ENCODE data around the gene PPP1R12C.

Gene PPP1R12C

GRCh38 chr19:55050749-55051532, 66.5 kb downstream of the PPP1R12C start:
- H3K4me3 ChIP-seq (ENCODE audit: low read depth, low read length), result no peak overlapping the region
- no peak for DNase-seq (ENCODE audit: low read depth, low spot score)
- in situ Hi-C loops (cut with HindIII; ENCODE audit: low sequenced_read_pairs), result no loop called here
- no peak for TF ChIP-seq CTCF (IDR thresholded peaks at IDR 0.05; ENCODE audit: low read depth, low read length)

- DNase-seq (ENCODE audit: low read depth, low spot score), result no peak
- no peak for TF ChIP-seq CTCF (IDR thresholded peaks at IDR 0.05; ENCODE audit: low read depth, low read length)
- H3K4me3 ChIP-seq (ENCODE audit: low read depth, low read length), result no peak overlapping the region
- in situ Hi-C loops (cut with HindIII; ENCODE audit: low sequenced_read_pairs), result no loop called here
Measured at GRCh38 chr19:55048446-55048845, 69.0 kb downstream of the PPP1R12C start.

- DNase-seq (ENCODE audit: low read depth, low spot score), result no peak
- no peak overlapping the region for H3K4me3 ChIP-seq (ENCODE audit: low read depth, low read length)
- TF ChIP-seq CTCF (IDR thresholded peaks at IDR 0.05; ENCODE audit: low read depth, low read length), result no peak
- in situ Hi-C loops (cut with HindIII; ENCODE audit: low sequenced_read_pairs), result no loop called here
Measured at GRCh38 chr19:55047951-55048350, 69.5 kb downstream of the PPP1R12C start.

GRCh38 chr19:55046975-55047622, 70.3 kb downstream of the PPP1R12C start:
- no peak for TF ChIP-seq CTCF (IDR thresholded peaks at IDR 0.05; ENCODE audit: low read depth, low read length)
- no peak overlapping the region for H3K4me3 ChIP-seq (ENCODE audit: low read depth, low read length)
- in situ Hi-C loops (cut with HindIII; ENCODE audit: low sequenced_read_pairs), result no loop called here

GRCh38 chr19:55044771-55045716, 72.4 kb downstream of the PPP1R12C start:
- TF ChIP-seq CTCF (IDR thresholded peaks at IDR 0.05; ENCODE audit: low read depth, low read length), result no peak
- H3K4me3 ChIP-seq (ENCODE audit: low read depth, low read length), result no peak overlapping the region
- no peak for DNase-seq (ENCODE audit: low read depth, low spot score)
- in situ Hi-C loops (cut with HindIII; ENCODE audit: low sequenced_read_pairs), result no loop called here

More at GRCh38 chr19:55046975-55047622, 70.3 kb downstream of the PPP1R12C start:
- no peak for DNase-seq (ENCODE audit: low read depth, low spot score)

- no peak for TF ChIP-seq CTCF (IDR thresholded peaks at IDR 0.05; ENCODE audit: low read depth, low read length)
- no peak overlapping the region for H3K4me3 ChIP-seq (ENCODE audit: low read depth, low read length)
- in situ Hi-C loops (cut with HindIII; ENCODE audit: low sequenced_read_pairs), result no loop called here
- DNase-seq (ENCODE audit: low read depth, low spot score), result no peak
Measured at GRCh38 chr19:55044286-55044685, 73.2 kb downstream of the PPP1R12C start.

All from astrocyte of the spinal cord (primary cell).